Endothelial cell of umbilical vein (primary cell): ENCODE measurements around the gene OMD. TPM values are rescaled to one million over a fixed set of nuclear protein-coding genes. Genes with fewer than 3 reads are reported as not detected.

Experiments
- BruUV-seq: library from RNA; stranded (reverse); fragments of 400-500 nt; replicated peaks from 2 replicates; lab custom pipeline; 2021; lab: Mats Ljungman, UMichigan
- CTCF ChIA-PET: fragments of 300-600, 350-600 bp; sonication (Branson Sonifier 250); formaldehyde crosslinking; loops from one replicate; lab custom pipeline; 2021; ENCODE audit warnings: antibody characterized with exemption, inconsistent platforms; lab: Charles Lee
- POLR2A ChIA-PET: fragments of 300-600, 350-600 bp; sonication (Branson Sonifier 250); formaldehyde crosslinking; loops from one replicate; lab custom pipeline; 2021; ENCODE audit warnings: antibody characterized with exemption, inconsistent platforms; lab: Charles Lee
- DNase-seq: peaks from one replicate; pipeline ENCODE4 v3.0.0-alpha.2; 2011; ENCODE audit warnings: low read depth, low spot score
- FAIRE-seq: peaks from 2 replicates; lab custom pipeline; 2011; peaks lifted over from hg19 to GRCh38; lab: Jason Lieb, UNC
- H2AFZ ChIP-seq: 2 replicates; pipeline ENCODE4 v1.6.0; 2012; ENCODE audit warnings: low read depth, low read length, control low read depth, inconsistent platforms
- H3K27ac ChIP-seq: 2 replicates; pipeline ENCODE4 v1.5.1; 2011; ENCODE audit warnings: low read depth, mild to moderate bottlenecking, control low read depth, low read length, moderate library complexity; ENCODE audit not compliant: insufficient read depth
- H3K27me3 ChIP-seq, 2 experiments: 2 replicates each; pipeline versions ENCODE4 v1.6.0 to v1.6.1; 2011; ENCODE audit warnings: low read length in 2 of 2, mixed read lengths in 1 of 2; ENCODE audit not compliant: control insufficient read depth in 2 of 2, insufficient read depth in 2 of 2
- H3K36me3 ChIP-seq, 2 experiments: 2 replicates in 1 of 2; 3 replicates in 1 of 2; pipeline ENCODE4 v1.5.1; 2011; ENCODE audit warnings: low read length in 2 of 2, mild to moderate bottlenecking in 1 of 2, moderate library complexity in 1 of 2; ENCODE audit not compliant: control insufficient read depth in 2 of 2, insufficient read depth in 2 of 2; ENCODE audit errors: extremely low read depth in 1 of 2
- H3K4me1 ChIP-seq: 3 replicates; pipeline ENCODE4 v1.5.1; 2011; ENCODE audit warnings: mild to moderate bottlenecking, low read length; ENCODE audit not compliant: control insufficient read depth, insufficient read depth; ENCODE audit errors: extremely low read depth
- H3K4me2 ChIP-seq: 2 replicates; pipeline ENCODE4 v1.6.1; 2011; ENCODE audit warnings: low read length, control low read depth, mixed read lengths; ENCODE audit not compliant: insufficient read depth
- H3K4me3 ChIP-seq, 3 experiments: fragments of 200-600 bp in 1 of 3; sonication (generic), shearing (Covaris generic) in 1 of 3; replicated peaks in 1 of 3; 2 replicates each; pipeline ENCODE4 v1.5.1; 2011 to 2016; ENCODE audit warnings: control low read depth in 3 of 3, low read length in 3 of 3, mild to moderate bottlenecking in 2 of 3, inconsistent platforms in 1 of 3, low read depth in 1 of 3, moderate library complexity in 1 of 3; ENCODE audit not compliant: insufficient read depth in 1 of 3
- H3K79me2 ChIP-seq: 2 replicates; pipeline ENCODE4 v1.6.0; 2012; ENCODE audit warnings: low read length, inconsistent platforms; ENCODE audit not compliant: control insufficient read depth, insufficient read depth
- H3K9ac ChIP-seq: replicated peaks from 2 replicates; pipeline ENCODE3; 2011; ENCODE audit warnings: low read length, control low read depth; ENCODE audit not compliant: insufficient read depth; ENCODE audit errors: extremely low read depth
- H3K9me1 ChIP-seq: replicated peaks from 3 replicates; pipeline ENCODE4 v1.6.0; 2011; ENCODE audit warnings: mild to moderate bottlenecking, low read length; ENCODE audit not compliant: control insufficient read depth, insufficient read depth; ENCODE audit errors: extremely low read depth
- H3K9me3 ChIP-seq: replicated peaks from 2 replicates; pipeline ENCODE4 v1.5.1; 2012; ENCODE audit warnings: low read length, inconsistent platforms; ENCODE audit not compliant: control insufficient read depth, insufficient read depth
- H4K20me1 ChIP-seq: replicated peaks from 2 replicates; pipeline ENCODE3; 2011; ENCODE audit warnings: mild to moderate bottlenecking, low read length; ENCODE audit not compliant: control insufficient read depth, insufficient read depth; ENCODE audit errors: extremely low read depth
- EZH2 ChIP-seq: IDR thresholded peaks from 2 replicates; pipeline ENCODE4 v1.6.1; 2012; ENCODE audit warnings: borderline replicate concordance, low read depth, mild to moderate bottlenecking, moderate library complexity, low read length, inconsistent platforms; ENCODE audit not compliant: severe bottlenecking
- FOS ChIP-seq: IDR thresholded peaks from 2 replicates; pipeline ENCODE4 v1.6.1; 2011; ENCODE audit warnings: mild to moderate bottlenecking, low read length, moderate library complexity, borderline replicate concordance; ENCODE audit not compliant: insufficient read depth
- GATA2 ChIP-seq: IDR thresholded peaks from 2 replicates; pipeline ENCODE4 v1.7.0; 2011; ENCODE audit warnings: low read depth, mild to moderate bottlenecking, moderate library complexity, mixed read lengths, low read length; ENCODE audit not compliant: insufficient read length, insufficient read depth
- MYC ChIP-seq: IDR thresholded peaks from one replicate; pipeline ENCODE4 v1.6.1; 2011; ENCODE audit warnings: mild to moderate bottlenecking, low read depth, low read length
- POLR2A ChIP-seq: IDR thresholded peaks from 2 replicates; pipeline ENCODE4 v1.6.1; 2012; ENCODE audit warnings: low read depth, mild to moderate bottlenecking, control low read depth, low read length
- POLR2AphosphoS5 ChIP-seq: IDR thresholded peaks from 2 replicates; pipeline ENCODE4 v1.6.1; 2012; ENCODE audit warnings: low read depth, mild to moderate bottlenecking, control low read depth, low read length, moderate library complexity; ENCODE audit not compliant: insufficient read depth
- dilution Hi-C: fragments of 300-500 bp; cut with MboI; formaldehyde crosslinking; loops from one replicate; pipeline ENCODE4 v1.15.0; 2019; ENCODE audit warnings: low sequenced_read_pairs; ENCODE audit not compliant: extremely low pct_ligation_motif_present
- intact Hi-C: fragments of 100-400 bp; cut with micrococcal nuclease; formaldehyde crosslinking; loops from one replicate; pipeline ENCODE4 v1.10.0; 2022
- polyA plus RNA-seq, 4 experiments: library from polyadenylated mRNA; depleted of rRNA in 3 of 4; stranded (reverse) in 3 of 4; unstranded in 1 of 4; fragments of >200 nt; gene quantifications; 2 replicates each; pipeline versions ENCODE4 v1.2.1 to v1.2.3, GENCODE V29; 2011 to 2012; ENCODE audit warnings: missing spikeins in 1 of 4
- total RNA-seq: library from RNA; stranded (reverse); gene quantifications from 2 replicates; pipeline ENCODE4 v1.2.3, GENCODE V29; 2021
- TF ChIP-seq, protein P1 (sequence below): IDR thresholded peaks from 2 replicates; pipeline ENCODE4 v1.6.1; 2011; ENCODE audit not compliant: insufficient read depth, insufficient read length

The OMD gene
- total and polyA plus RNA-seq, 2 donors (not counting 3 experiments of a cell fraction or from before 2014, with no cell fraction given): not detected

- H3K27me3 ChIP-seq: no peaks in the 10 kb centered on the region
- no peak overlapping the region for H3K4me2 ChIP-seq
- no peaks in the 10 kb centered on the region for H3K36me3 ChIP-seq
- no peaks in the 10 kb centered on the region for H3K9me3 ChIP-seq
- no peak for TF ChIP-seq GATA2
- no peaks in the 10 kb centered on the region for H3K9me1 ChIP-seq
- dilution Hi-C loops (no loop called here), intact Hi-C loops (no loop called here)
- no peak overlapping the region for H3K9ac ChIP-seq
- FAIRE-seq (no peak), DNase-seq (no peak)
- ChIA-PET CTCF (no interaction called here), POLR2A (no interaction called here)
- H2AFZ ChIP-seq: no peak overlapping the region
- no peaks in the 10 kb centered on the region for H3K79me2 ChIP-seq
- H3K4me1 ChIP-seq: no peaks in the 10 kb centered on the region
- H4K20me1 ChIP-seq: no peaks in the 10 kb centered on the region
- no TSS peak for BruUV-seq
- H3K4me3 ChIP-seq: no peak overlapping the region
- no peak overlapping the region for H3K27ac ChIP-seq
Measured at GRCh38 chr9:92468206-92468605, 43.9 kb upstream of the OMD start.

GRCh38 chr9:92467511-92467910, 43.2 kb upstream of the OMD start:
- TF ChIP-seq FOS (no peak), GATA2 (no peak), EZH2 (no peak), POLR2A (no peak), POLR2AphosphoS5 (no peak), MYC (no peak)
- TF ChIP-seq, protein P1, sequence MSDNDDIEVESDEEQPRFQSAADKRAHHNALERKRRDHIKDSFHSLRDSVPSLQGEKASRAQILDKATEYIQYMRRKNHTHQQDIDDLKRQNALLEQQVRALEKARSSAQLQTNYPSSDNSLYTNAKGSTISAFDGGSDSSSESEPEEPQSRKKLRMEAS: no peak
- Histone ChIP-seq H3K27ac (no peak overlapping the region), H3K9me3 (no peaks in the 10 kb centered on the region), H2AFZ (no peak overlapping the region), H3K4me2 (no peak overlapping the region), H3K79me2 (no peaks in the 10 kb centered on the region), H3K9ac (no peak overlapping the region), H3K4me1 (no peaks in the 10 kb centered on the region), H3K4me3 (no peak overlapping the region), H3K27me3 (no peaks in the 10 kb centered on the region), H3K36me3 (no peaks in the 10 kb centered on the region), H3K9me1 (no peaks in the 10 kb centered on the region), H4K20me1 (no peaks in the 10 kb centered on the region)
- dilution Hi-C loops: no loop called here
- no TSS peak for BruUV-seq
- intact Hi-C loops: no loop called here
- DNase-seq (no peak), FAIRE-seq (no peak)
- CTCF ChIA-PET: no interaction called here
- POLR2A ChIA-PET: no interaction called here
